ENCODE data around the gene ASB16. TPM values are rescaled to one million over a fixed set of nuclear protein-coding genes. Genes with fewer than 3 reads are reported as not detected.

ASB16 gene
- 0.08 to 0.17 TPM (median 0.10 TPM) in 5 replicates for total RNA-seq (2022; extraction: Qiagen RNA extraction; ENCODE audit: low read depth)

GRCh38 chr17:44170499-44171201 lies at the start of gene ASB16:
Gene ASB16, plus strand, starts transcription at chr17:44170704. Its CDS starts 86 bp downstream, at chr17:44170790.

GRCh38 chr17:44123356-44124117 lies 47.0 kb upstream of the ASB16 start, which contains the start of gene HDAC5:
Gene HDAC5, minus strand, starts transcription at chr17:44123641. Its CDS starts 6,126 bp downstream, at chr17:44117515.

GRCh38 chr17:44186307-44187130 lies 16.0 kb downstream of the ASB16 start, which contains the start of gene TMUB2:
Gene TMUB2, plus strand, starts transcription at chr17:44186972. Its CDS starts 737 bp downstream, at chr17:44187709.

GRCh38 chr17:44199553-44200477 lies 29.3 kb downstream of the ASB16 start, which contains the start of gene ATXN7L3:
Gene ATXN7L3, minus strand, starts transcription at chr17:44199884. Its CDS starts 1,814 bp downstream, at chr17:44198070.

GRCh38 chr17:44219616-44220212 lies 49.2 kb downstream of the ASB16 start, which contains the start of gene UBTF:
Gene UBTF, minus strand, starts transcription at chr17:44219675. Its CDS starts 1,446 bp downstream, at chr17:44218229.

Other genes starting within 250 kb of the ASB16 start
- not detected in 5 replicates for gene PPY, start 228.2 kb upstream of the ASB16 start, total RNA-seq (2022; extraction: Qiagen RNA extraction; ENCODE audit: low read depth)
- gene PYY, start 216.8 kb upstream of the ASB16 start, total RNA-seq (2022; extraction: Qiagen RNA extraction; ENCODE audit: low read depth), result 0.17 TPM in 1 of 5 replicates, not detected in the others
- 0.77 to 1.4 TPM (median 1.0 TPM) in 5 replicates for gene NAGS, start 166.1 kb upstream of the ASB16 start, total RNA-seq (2022; extraction: Qiagen RNA extraction; ENCODE audit: low read depth)
- 27.4 to 33.5 TPM (median 29.9 TPM) in 5 replicates for gene TMEM101, start 155.7 kb upstream of the ASB16 start, total RNA-seq (2022; extraction: Qiagen RNA extraction; ENCODE audit: low read depth)
- gene LSM12, start 104.0 kb upstream of the ASB16 start, total RNA-seq (2022; extraction: Qiagen RNA extraction; ENCODE audit: low read depth), result 55.9 to 60.9 TPM (median 57.6 TPM) in 5 replicates
- gene G6PC3, start 100.0 kb upstream of the ASB16 start, total RNA-seq (2022; extraction: Qiagen RNA extraction; ENCODE audit: low read depth), result 122 to 174 TPM (median 149 TPM) in 5 replicates
- 14.6 to 18.7 TPM (median 15.7 TPM) in 5 replicates for gene HDAC5, start 47.1 kb upstream of the ASB16 start, total RNA-seq (2022; extraction: Qiagen RNA extraction; ENCODE audit: low read depth)
- 8.2 to 9.9 TPM (median 8.8 TPM) in 5 replicates for gene HROB, start 28.8 kb upstream of the ASB16 start, total RNA-seq (2022; extraction: Qiagen RNA extraction; ENCODE audit: low read depth)
- 37.3 to 45.0 TPM (median 43.9 TPM) in 5 replicates for gene TMUB2, start 16.3 kb downstream of the ASB16 start, total RNA-seq (2022; extraction: Qiagen RNA extraction; ENCODE audit: low read depth)
- 56.7 to 69.2 TPM (median 64.8 TPM) in 5 replicates for gene ATXN7L3, start 29.2 kb downstream of the ASB16 start, total RNA-seq (2022; extraction: Qiagen RNA extraction; ENCODE audit: low read depth)
- gene UBTF, start 49.0 kb downstream of the ASB16 start, total RNA-seq (2022; extraction: Qiagen RNA extraction; ENCODE audit: low read depth), result 91.4 to 114 TPM (median 106 TPM) in 5 replicates
- not detected in 5 replicates for gene SLC4A1, start 97.4 kb downstream of the ASB16 start, total RNA-seq (2022; extraction: Qiagen RNA extraction; ENCODE audit: low read depth)
- gene RUNDC3A, start 137.9 kb downstream of the ASB16 start, total RNA-seq (2022; extraction: Qiagen RNA extraction; ENCODE audit: low read depth), result 0.18 to 0.71 TPM (median 0.69 TPM) in 5 replicates
- 163 to 221 TPM (median 189 TPM) in 5 replicates for gene SLC25A39, start 154.1 kb downstream of the ASB16 start, total RNA-seq (2022; extraction: Qiagen RNA extraction; ENCODE audit: low read depth)
- gene GRN, start 174.6 kb downstream of the ASB16 start, total RNA-seq (2022; extraction: Qiagen RNA extraction; ENCODE audit: low read depth), result 214 to 235 TPM (median 233 TPM) in 5 replicates
- gene FAM171A2, start 193.1 kb downstream of the ASB16 start, total RNA-seq (2022; extraction: Qiagen RNA extraction; ENCODE audit: low read depth), result 2.6 to 4.8 TPM (median 3.8 TPM) in 5 replicates
- 1.3 to 1.8 TPM (median 1.5 TPM) in 5 replicates for gene ITGA2B, start 218.9 kb downstream of the ASB16 start, total RNA-seq (2022; extraction: Qiagen RNA extraction; ENCODE audit: low read depth)

All from A549 treated with DMSO at 1 μM for 4 hours (cell line).